HEK293 (cell line): ENCODE results near the gene OPA1.
A peak's percentile ranks its signal among the peaks of the same experiment; 100 is the strongest.

Experiments
- GFI1B ChIP-seq: fragments of 450-650 bp; formaldehyde crosslinking; IDR thresholded peaks from 2 replicates; pipeline ENCODE4 v1.5.1; 2016; ENCODE audit warnings: missing biosample characterization, missing genetic modification characterization
- KLF10 ChIP-seq: fragments of 450-650 bp; IDR thresholded peaks from 2 replicates; pipeline ENCODE4 v1.5.1; 2018; ENCODE audit warnings: missing biosample characterization, mild to moderate bottlenecking, missing genetic modification characterization
- KLF9 ChIP-seq: fragments of 450-650 bp; formaldehyde crosslinking; IDR thresholded peaks from 2 replicates; pipeline ENCODE4 v1.5.1; 2016; ENCODE audit warnings: missing biosample characterization, missing genetic modification characterization, low read depth
- MZF1 ChIP-seq: fragments of 450-650 bp; formaldehyde crosslinking; IDR thresholded peaks from 2 replicates; pipeline ENCODE4 v1.5.1; 2017; ENCODE audit warnings: missing biosample characterization, missing genetic modification characterization, borderline replicate concordance
- PRDM10 ChIP-seq: fragments of 450-650 bp; formaldehyde crosslinking; IDR thresholded peaks from 2 replicates; pipeline ENCODE4 v1.5.1; 2016; ENCODE audit warnings: missing biosample characterization, missing genetic modification characterization
- SALL2 ChIP-seq: fragments of 450-650 bp; formaldehyde crosslinking; IDR thresholded peaks from 2 replicates; pipeline ENCODE4 v1.5.0; 2017; ENCODE audit warnings: missing biosample characterization, mild to moderate bottlenecking, missing genetic modification characterization, borderline replicate concordance
- ZBTB21 ChIP-seq: fragments of 450-650 bp; formaldehyde crosslinking; IDR thresholded peaks from 2 replicates; pipeline ENCODE4 v1.5.1; 2017; ENCODE audit warnings: missing biosample characterization, missing genetic modification characterization
- ZBTB48 ChIP-seq: fragments of 450-650 bp; formaldehyde crosslinking; IDR thresholded peaks from 2 replicates; pipeline ENCODE4 v1.5.1; 2016; ENCODE audit warnings: missing biosample characterization, missing genetic modification characterization
- ZBTB8A ChIP-seq: fragments of 450-650 bp; formaldehyde crosslinking; IDR thresholded peaks from 2 replicates; pipeline ENCODE4 v1.5.1; 2016; ENCODE audit warnings: missing biosample characterization, missing genetic modification characterization
- ZNF133 ChIP-seq: fragments of 450-650 bp; formaldehyde crosslinking; IDR thresholded peaks from 2 replicates; pipeline ENCODE4 v1.5.1; 2016; ENCODE audit warnings: missing biosample characterization, missing genetic modification characterization
- ZNF274 ChIP-seq, 2 experiments: fragments of 200-500 bp in 1 of 2; fragments of 450-650 bp in 1 of 2; sonication (Bioruptor generic) in 1 of 2; formaldehyde crosslinking in 1 of 2; IDR thresholded peaks; 2 replicates each; pipeline versions ENCODE4 v1.5.1 to v1.6.1; 2014 to 2016; ENCODE audit warnings: borderline replicate concordance in 1 of 2, inconsistent platforms in 1 of 2, low read length in 1 of 2, missing biosample characterization in 1 of 2, missing genetic modification characterization in 1 of 2
- ZNF335 ChIP-seq: fragments of 450-650 bp; formaldehyde crosslinking; conservative IDR thresholded peaks from 2 replicates; pipeline ENCODE4 v1.5.1; 2016; ENCODE audit warnings: missing biosample characterization, missing genetic modification characterization
- ZNF366 ChIP-seq: fragments of 450-650 bp; formaldehyde crosslinking; conservative IDR thresholded peaks from 2 replicates; pipeline ENCODE4 v1.5.1; 2016; ENCODE audit warnings: missing biosample characterization, missing genetic modification characterization
- ZNF501 ChIP-seq: fragments of 450-650 bp; formaldehyde crosslinking; IDR thresholded peaks from 2 replicates; pipeline ENCODE4 v1.5.1; 2016; ENCODE audit warnings: missing biosample characterization, missing genetic modification characterization
- ZNF555 ChIP-seq: fragments of 450-650 bp; formaldehyde crosslinking; conservative IDR thresholded peaks from 2 replicates; pipeline ENCODE4 v1.5.1; 2017; ENCODE audit warnings: missing biosample characterization, mild to moderate bottlenecking, missing genetic modification characterization, inconsistent platforms
- ZNF585B ChIP-seq: fragments of 450-650 bp; formaldehyde crosslinking; IDR thresholded peaks from 2 replicates; pipeline ENCODE4 v1.5.1; 2016; ENCODE audit warnings: missing biosample characterization, missing genetic modification characterization
- ZNF629 ChIP-seq: fragments of 450-650 bp; formaldehyde crosslinking; IDR thresholded peaks from 2 replicates; pipeline ENCODE4 v1.5.1; 2017; ENCODE audit warnings: missing biosample characterization, missing genetic modification characterization
- ZNF692 ChIP-seq: fragments of 450-650 bp; formaldehyde crosslinking; IDR thresholded peaks from 2 replicates; pipeline ENCODE4 v1.5.1; 2016; ENCODE audit warnings: missing biosample characterization, missing genetic modification characterization
- ZNF776 ChIP-seq: fragments of 450-650 bp; formaldehyde crosslinking; IDR thresholded peaks from 2 replicates; pipeline ENCODE4 v1.5.0; 2017; ENCODE audit warnings: missing biosample characterization, missing genetic modification characterization, borderline replicate concordance
- TF ChIP-seq, protein P1 (sequence below): fragments of 450-650 bp; formaldehyde crosslinking; IDR thresholded peaks from 2 replicates; pipeline ENCODE4 v1.5.1; 2016; ENCODE audit warnings: missing biosample characterization, missing genetic modification characterization
- TF ChIP-seq, protein P2 (sequence below): fragments of 450-650 bp; formaldehyde crosslinking; IDR thresholded peaks from 2 replicates; pipeline ENCODE4 v1.5.1; 2016; ENCODE audit warnings: missing biosample characterization, missing genetic modification characterization
- TF ChIP-seq, protein P3 (sequence below): fragments of 450-650 bp; formaldehyde crosslinking; IDR thresholded peaks from 2 replicates; pipeline ENCODE4 v1.5.0; 2017; ENCODE audit warnings: missing biosample characterization, missing genetic modification characterization, borderline replicate concordance

The OPA1 gene

GRCh38 chr3:193593668-193594030 is 641 bp downstream of the OPA1 start (continued):
- TF ChIP-seq, protein P1, sequence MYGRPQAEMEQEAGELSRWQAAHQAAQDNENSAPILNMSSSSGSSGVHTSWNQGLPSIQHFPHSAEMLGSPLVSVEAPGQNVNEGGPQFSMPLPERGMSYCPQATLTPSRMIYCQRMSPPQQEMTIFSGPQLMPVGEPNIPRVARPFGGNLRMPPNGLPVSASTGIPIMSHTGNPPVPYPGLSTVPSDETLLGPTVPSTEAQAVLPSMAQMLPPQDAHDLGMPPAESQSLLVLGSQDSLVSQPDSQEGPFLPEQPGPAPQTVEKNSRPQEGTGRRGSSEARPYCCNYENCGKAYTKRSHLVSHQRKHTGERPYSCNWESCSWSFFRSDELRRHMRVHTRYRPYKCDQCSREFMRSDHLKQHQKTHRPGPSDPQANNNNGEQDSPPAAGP (tag by site-specific recombination), result 0 out of 2 replicates have a peak, but pooled peaks have one; percentile 19
- peak; percentile 94; the same call in 1 of the 2 replicates for TF ChIP-seq ZNF335 (tag by site-specific recombination)
- TF ChIP-seq SALL2 (tag by site-specific recombination), result no peak
- TF ChIP-seq KLF10 (tag by site-specific recombination), result no peak
- no peak for TF ChIP-seq ZNF692 (tag by site-specific recombination)
- TF ChIP-seq ZNF133 (tag by site-specific recombination), result no peak
- no peak for TF ChIP-seq ZNF776 (tag by site-specific recombination)
- TF ChIP-seq, protein P2, sequence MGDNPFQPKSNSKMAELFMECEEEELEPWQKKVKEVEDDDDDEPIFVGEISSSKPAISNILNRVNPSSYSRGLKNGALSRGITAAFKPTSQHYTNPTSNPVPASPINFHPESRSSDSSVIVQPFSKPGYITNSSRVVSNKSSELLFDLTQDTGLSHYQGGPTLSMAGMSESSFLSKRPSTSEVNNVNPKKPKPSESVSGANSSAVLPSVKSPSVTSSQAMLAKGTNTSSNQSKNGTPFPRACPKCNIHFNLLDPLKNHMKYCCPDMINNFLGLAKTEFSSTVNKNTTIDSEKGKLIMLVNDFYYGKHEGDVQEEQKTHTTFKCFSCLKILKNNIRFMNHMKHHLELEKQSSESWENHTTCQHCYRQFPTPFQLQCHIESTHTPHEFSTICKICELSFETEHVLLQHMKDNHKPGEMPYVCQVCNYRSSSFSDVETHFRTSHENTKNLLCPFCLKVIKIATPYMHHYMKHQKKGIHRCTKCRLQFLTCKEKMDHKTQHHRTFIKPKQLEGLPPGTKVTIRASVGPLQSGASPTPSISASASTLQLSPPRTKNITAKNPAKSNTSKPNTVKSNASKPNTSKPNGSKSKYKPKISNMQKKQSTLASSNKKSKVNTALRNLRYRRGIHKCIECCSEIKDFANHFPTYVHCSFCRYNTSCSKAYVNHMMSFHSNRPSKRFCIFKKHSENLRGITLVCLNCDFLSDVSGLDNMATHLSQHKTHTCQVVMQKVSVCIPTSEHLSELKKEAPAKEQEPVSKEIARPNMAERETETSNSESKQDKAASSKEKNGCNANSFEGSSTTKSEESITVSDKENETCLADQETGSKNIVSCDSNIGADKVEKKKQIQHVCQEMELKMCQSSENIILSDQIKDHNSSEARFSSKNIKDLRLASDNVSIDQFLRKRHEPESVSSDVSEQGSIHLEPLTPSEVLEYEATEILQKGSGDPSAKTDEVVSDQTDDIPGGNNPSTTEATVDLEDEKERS, result no peak
- TF ChIP-seq ZNF629 (tag by site-specific recombination), result peak; percentile 11
- TF ChIP-seq ZBTB8A (tag by site-specific recombination), result no peak
- no peak for TF ChIP-seq MZF1 (tag by site-specific recombination)
- no peak for TF ChIP-seq KLF9
- TF ChIP-seq ZNF366, result 0 out of 2 replicates have a peak, but pooled peaks have one; percentile 10
- TF ChIP-seq, protein P3, sequence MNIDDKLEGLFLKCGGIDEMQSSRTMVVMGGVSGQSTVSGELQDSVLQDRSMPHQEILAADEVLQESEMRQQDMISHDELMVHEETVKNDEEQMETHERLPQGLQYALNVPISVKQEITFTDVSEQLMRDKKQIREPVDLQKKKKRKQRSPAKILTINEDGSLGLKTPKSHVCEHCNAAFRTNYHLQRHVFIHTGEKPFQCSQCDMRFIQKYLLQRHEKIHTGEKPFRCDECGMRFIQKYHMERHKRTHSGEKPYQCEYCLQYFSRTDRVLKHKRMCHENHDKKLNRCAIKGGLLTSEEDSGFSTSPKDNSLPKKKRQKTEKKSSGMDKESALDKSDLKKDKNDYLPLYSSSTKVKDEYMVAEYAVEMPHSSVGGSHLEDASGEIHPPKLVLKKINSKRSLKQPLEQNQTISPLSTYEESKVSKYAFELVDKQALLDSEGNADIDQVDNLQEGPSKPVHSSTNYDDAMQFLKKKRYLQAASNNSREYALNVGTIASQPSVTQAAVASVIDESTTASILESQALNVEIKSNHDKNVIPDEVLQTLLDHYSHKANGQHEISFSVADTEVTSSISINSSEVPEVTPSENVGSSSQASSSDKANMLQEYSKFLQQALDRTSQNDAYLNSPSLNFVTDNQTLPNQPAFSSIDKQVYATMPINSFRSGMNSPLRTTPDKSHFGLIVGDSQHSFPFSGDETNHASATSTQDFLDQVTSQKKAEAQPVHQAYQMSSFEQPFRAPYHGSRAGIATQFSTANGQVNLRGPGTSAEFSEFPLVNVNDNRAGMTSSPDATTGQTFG (tag by site-specific recombination), result no peak
- TF ChIP-seq ZNF585B (tag by site-specific recombination), result no peak
- TF ChIP-seq ZNF555 (tag by site-specific recombination), result no peak
- no peak for TF ChIP-seq ZNF274 (IDR thresholded peaks at IDR 0.05; ENCODE audit: low read length)
- TF ChIP-seq ZNF274 (tag by site-specific recombination; IDR thresholded peaks at IDR 0.05; ENCODE audit: borderline replicate concordance), result no peak
- no peak for TF ChIP-seq ZNF501
- peak; percentile 55 for TF ChIP-seq PRDM10
- TF ChIP-seq ZBTB21, result 0 out of 2 replicates have a peak, but pooled peaks have one; percentile 9
- TF ChIP-seq GFI1B (tag by site-specific recombination), result no peak
- no peak for TF ChIP-seq ZBTB48
